Smooth muscle cell (in vitro differentiated cells): ENCODE data around the gene CEMP1. TPM values are rescaled to one million over a fixed set of nuclear protein-coding genes. Genes with fewer than 3 reads are reported as not detected.

Source experiments
- DNase-seq: peaks from one replicate; lab custom pipeline; 2025; ENCODE audit not compliant: unreplicated experiment; lab: John Stamatoyannopoulos, UW
- H2AFZ ChIP-seq: fragments of 200-600 bp; sonication (generic); 2 replicates; pipeline ENCODE4 v1.6.0; 2016; ENCODE audit warnings: antibody characterized with exemption, low read depth, mild to moderate bottlenecking
- H3F3A ChIP-seq: fragments of 200-600 bp; sonication (generic); 2 replicates; pipeline ENCODE4 v1.6.0; 2017; ENCODE audit warnings: antibody characterized with exemption, low read depth
- H3K27ac ChIP-seq: fragments of 200-600 bp; sonication (generic); 2 replicates; pipeline ENCODE4 v1.5.1; 2016; ENCODE audit warnings: low read depth, mild to moderate bottlenecking
- H3K27me3 ChIP-seq: fragments of 200-600 bp; sonication (generic); 2 replicates; pipeline ENCODE4 v1.6.1; 2016; ENCODE audit warnings: low read depth, mild to moderate bottlenecking
- H3K36me3 ChIP-seq: fragments of 200-600 bp; sonication (generic); 2 replicates; pipeline ENCODE4 v1.5.1; 2016; ENCODE audit warnings: low read depth
- H3K4me1 ChIP-seq: fragments of 200-600 bp; sonication (generic); 2 replicates; pipeline ENCODE4 v1.5.1; 2016; ENCODE audit warnings: low read depth
- H3K4me2 ChIP-seq: fragments of 200-600 bp; sonication (generic); 2 replicates; pipeline ENCODE4 v1.6.0; 2016; ENCODE audit warnings: mild to moderate bottlenecking
- H3K4me3 ChIP-seq: fragments of 200-600 bp; sonication (generic); 2 replicates; pipeline ENCODE4 v1.5.1; 2016; ENCODE audit warnings: mild to moderate bottlenecking
- H3K79me2 ChIP-seq: fragments of 200-600 bp; sonication (generic); 2 replicates; pipeline ENCODE4 v1.6.0; 2016; ENCODE audit warnings: low read depth, mild to moderate bottlenecking
- H3K9ac ChIP-seq: fragments of 200-600 bp; sonication (generic); 2 replicates; pipeline ENCODE4 v1.6.0; 2016; ENCODE audit warnings: low read depth
- H3K9me3 ChIP-seq: fragments of 200-600 bp; sonication (generic); replicated peaks from 2 replicates; pipeline ENCODE4 v1.5.1; 2016; ENCODE audit warnings: low read depth
- H4K20me1 ChIP-seq: fragments of 200-600 bp; sonication (generic); 2 replicates; pipeline ENCODE4 v1.6.0; 2016; ENCODE audit warnings: low read depth
- WGBS: methylation state at CpG from one replicate; pipeline ENCODE4 v1.1.7; 2016; ENCODE audit warnings: low lambda C conversion rate; 5-methylcytosine and 5-hydroxymethylcytosine counted together
- polyA plus RNA-seq: library from polyadenylated mRNA; unstranded; fragments of >200 nt; fragmentation: Nextera tagmentation; extraction: Ambion mirVana; gene quantifications from 2 replicates; pipeline ENCODE4 v1.2.1, GENCODE V29; 2016
- total RNA-seq: library from RNA; depleted of rRNA; stranded (reverse); fragments of >200 nt; gene quantifications from 2 replicates; pipeline ENCODE4 v1.2.3, GENCODE V29; 2014
- TF ChIP-seq, protein P1 (sequence below): fragments of 200-600 bp; sonication (generic); IDR thresholded peaks from 2 replicates; pipeline ENCODE4 v1.5.1; 2017; ENCODE audit warnings: borderline replicate concordance, mild to moderate bottlenecking, antibody characterized with exemption; ENCODE audit not compliant: insufficient read depth, poor library complexity, severe bottlenecking

CEMP1 gene
- total and polyA plus RNA-seq, 2 experiments from 2014 or later, result 1.7 TPM; not detected in 1

- Histone ChIP-seq H3K4me3 (no peak overlapping the region), H3K9ac (no peak overlapping the region)
- WGBS, result 97% methylated on average over 13 of the region's 13 CpGs
These were observed 38.9 kb downstream of the CEMP1 start for GRCh38 chr16:2492292-2492691.

GRCh38 chr16:2490190-2491105 is 40.8 kb downstream of the CEMP1 start:
- Histone ChIP-seq H3F3A (no peaks in the 10 kb centered on the region), H3K9ac (no peak overlapping the region), H3K27me3 (no peaks in the 10 kb centered on the region), H2AFZ (no peak overlapping the region), H3K4me1 (no peaks in the 10 kb centered on the region), H3K79me2 (no peaks in the 10 kb centered on the region), H3K27ac (no peak overlapping the region), H3K9me3 (no peaks in the 10 kb centered on the region), H3K4me3 (no peak overlapping the region), H3K36me3 (no peaks in the 10 kb centered on the region), H4K20me1 (peaks cover 39% of the 10 kb centered on the region), H3K4me2 (no peak overlapping the region)
- DNase-seq, result no peak
- 95% methylated on average over 23 of the region's 23 CpGs for WGBS
- TF ChIP-seq, protein P1, sequence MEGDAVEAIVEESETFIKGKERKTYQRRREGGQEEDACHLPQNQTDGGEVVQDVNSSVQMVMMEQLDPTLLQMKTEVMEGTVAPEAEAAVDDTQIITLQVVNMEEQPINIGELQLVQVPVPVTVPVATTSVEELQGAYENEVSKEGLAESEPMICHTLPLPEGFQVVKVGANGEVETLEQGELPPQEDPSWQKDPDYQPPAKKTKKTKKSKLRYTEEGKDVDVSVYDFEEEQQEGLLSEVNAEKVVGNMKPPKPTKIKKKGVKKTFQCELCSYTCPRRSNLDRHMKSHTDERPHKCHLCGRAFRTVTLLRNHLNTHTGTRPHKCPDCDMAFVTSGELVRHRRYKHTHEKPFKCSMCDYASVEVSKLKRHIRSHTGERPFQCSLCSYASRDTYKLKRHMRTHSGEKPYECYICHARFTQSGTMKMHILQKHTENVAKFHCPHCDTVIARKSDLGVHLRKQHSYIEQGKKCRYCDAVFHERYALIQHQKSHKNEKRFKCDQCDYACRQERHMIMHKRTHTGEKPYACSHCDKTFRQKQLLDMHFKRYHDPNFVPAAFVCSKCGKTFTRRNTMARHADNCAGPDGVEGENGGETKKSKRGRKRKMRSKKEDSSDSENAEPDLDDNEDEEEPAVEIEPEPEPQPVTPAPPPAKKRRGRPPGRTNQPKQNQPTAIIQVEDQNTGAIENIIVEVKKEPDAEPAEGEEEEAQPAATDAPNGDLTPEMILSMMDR, result no peak

More at GRCh38 chr16:2492292-2492691, 38.9 kb downstream of the CEMP1 start:
- no peak for DNase-seq
- TF ChIP-seq, protein P1, result no peak
- H3K4me1 ChIP-seq, result no peaks in the 10 kb centered on the region
- no peaks in the 10 kb centered on the region for H3K27me3 ChIP-seq
- H3K9me3 ChIP-seq, result no peaks in the 10 kb centered on the region
- H3K79me2 ChIP-seq, result no peaks in the 10 kb centered on the region
- no peaks in the 10 kb centered on the region for H3F3A ChIP-seq
- no peak overlapping the region for H3K27ac ChIP-seq
- peaks cover 21% of the 10 kb centered on the region for H4K20me1 ChIP-seq
- H2AFZ ChIP-seq, result no peak overlapping the region
- H3K36me3 ChIP-seq, result no peaks in the 10 kb centered on the region
- H3K4me2 ChIP-seq, result no peak overlapping the region

DNA sequence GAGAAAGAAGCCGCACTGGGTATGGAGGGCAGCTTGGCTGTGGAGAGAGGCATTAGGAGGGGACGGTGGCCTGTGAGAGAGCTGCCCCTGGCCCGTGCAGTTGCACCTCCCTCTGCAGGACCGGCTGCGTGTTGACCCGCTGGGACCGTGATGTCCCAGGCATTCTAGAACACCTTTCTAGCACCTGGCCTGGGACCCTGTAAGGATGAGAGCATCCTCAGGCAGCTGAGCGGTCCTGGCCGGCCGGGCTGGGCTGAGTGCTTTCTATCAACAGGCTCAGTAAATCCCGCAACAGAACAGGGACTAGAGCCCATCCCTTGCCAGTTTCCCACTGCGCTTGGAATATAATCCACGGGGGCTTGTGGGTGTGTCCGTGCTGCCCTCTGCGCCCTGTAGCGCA is 41.6 kb downstream of the CEMP1 start:
- DNase-seq, result no peak
- H3K4me2 ChIP-seq, result no peak overlapping the region
- no peak overlapping the region for H3K4me3 ChIP-seq
- 95% methylated on average over 16 of the region's 16 CpGs for whole genome bisulfite sequencing
- no peaks in the 10 kb centered on the region for H3K9me3 ChIP-seq
- peaks cover 41% of the 10 kb centered on the region for H4K20me1 ChIP-seq
- H3K36me3 ChIP-seq, result no peaks in the 10 kb centered on the region
- no peak overlapping the region for H3K27ac ChIP-seq
- H3K79me2 ChIP-seq, result no peaks in the 10 kb centered on the region
- no peaks in the 10 kb centered on the region for H3F3A ChIP-seq
- TF ChIP-seq, protein P1, result no peak
- H2AFZ ChIP-seq, result no peak overlapping the region
- H3K4me1 ChIP-seq, result no peaks in the 10 kb centered on the region
- no peaks in the 10 kb centered on the region for H3K27me3 ChIP-seq
- no peak overlapping the region for H3K9ac ChIP-seq
